HG03103 (cell line): ENCODE results near the gene RBPJ.
"Not testable (repeated sequence)": the region's sequence is repeated elsewhere in the genome, so short reads cannot be mapped to it uniquely, and the experiment has no call there.

Experiments used
- ATAC-seq: cut with Tn5 transposase; IDR thresholded peaks from one replicate; pipeline ENCODE4 v1.9.1; 2021; ENCODE audit warnings: low read depth; ENCODE audit not compliant: unreplicated experiment

The RBPJ gene

DNA sequence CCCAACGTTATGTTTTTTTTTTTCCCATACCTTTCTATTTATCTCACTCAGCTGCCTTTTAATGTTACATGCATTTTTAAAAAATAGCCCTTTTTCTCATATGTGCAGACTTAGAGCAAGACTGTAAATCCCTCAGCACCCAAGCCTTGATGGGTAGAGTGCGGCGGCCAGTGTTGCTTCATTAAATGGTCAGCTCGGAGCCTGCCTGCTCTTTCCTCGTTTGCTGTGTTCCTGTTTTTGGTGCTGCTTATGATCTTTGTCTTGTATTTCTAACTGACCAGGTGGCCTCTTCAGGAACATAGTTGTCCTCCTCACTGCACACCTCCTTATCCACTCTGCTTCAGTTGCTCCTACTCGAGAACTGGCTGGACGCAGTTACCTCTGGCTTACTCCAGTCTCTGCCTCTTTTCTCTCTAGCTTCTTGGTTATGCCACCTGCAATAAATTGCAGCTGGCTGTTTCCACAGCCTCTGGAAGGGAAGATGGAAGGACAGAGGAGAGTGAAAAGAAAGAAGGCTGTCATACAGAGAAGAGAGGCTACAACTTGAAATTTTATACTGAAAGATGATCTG is 10.7 kb downstream of the RBPJ start:
- ATAC-seq, result no peak

- ATAC-seq, result no peak
Observed at GRCh38 chr4:26334366-26334765, 13.6 kb downstream of the RBPJ start.

DNA sequence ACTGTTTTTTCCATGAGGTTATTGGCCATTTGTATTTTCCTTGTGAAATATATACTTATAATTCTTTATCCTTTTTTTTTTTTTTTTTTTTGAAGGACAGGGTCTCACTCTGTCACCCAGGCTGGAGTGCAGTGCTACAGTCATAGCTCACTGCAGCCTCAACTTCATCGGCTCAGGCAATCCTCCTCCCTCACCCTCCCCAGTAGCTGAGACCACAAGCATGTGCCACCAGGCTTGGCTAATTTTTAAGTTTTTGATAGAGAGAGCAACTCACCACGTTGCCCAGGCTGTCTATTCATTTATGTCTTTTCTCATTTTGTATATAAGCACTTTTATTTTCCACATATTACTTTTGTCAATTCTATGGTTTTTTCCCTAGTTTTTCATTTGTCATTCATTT is 16.8 kb downstream of the RBPJ start:
- no peak for ATAC-seq

GRCh38 chr4:26342328-26343037 is 21.7 kb downstream of the RBPJ start:
- ATAC-seq, result no peak

DNA sequence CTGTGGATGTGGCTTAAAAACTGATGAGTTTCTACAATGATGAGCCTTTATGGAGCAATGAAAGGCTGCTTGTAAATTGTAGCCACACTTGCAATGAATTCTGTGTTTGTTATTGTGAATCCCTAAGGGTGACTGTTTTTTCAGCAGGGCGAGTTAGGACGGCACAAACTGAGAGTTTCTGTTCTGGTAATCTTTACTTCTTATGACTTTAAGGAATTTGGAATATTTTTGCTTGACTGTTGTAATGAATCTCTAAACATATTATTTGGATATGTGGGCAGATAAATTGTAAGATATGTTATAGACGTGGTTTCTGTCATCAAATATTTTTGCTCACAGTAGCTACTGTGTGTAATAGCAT is 22.2 kb downstream of the RBPJ start:
- ATAC-seq, result no peak

DNA sequence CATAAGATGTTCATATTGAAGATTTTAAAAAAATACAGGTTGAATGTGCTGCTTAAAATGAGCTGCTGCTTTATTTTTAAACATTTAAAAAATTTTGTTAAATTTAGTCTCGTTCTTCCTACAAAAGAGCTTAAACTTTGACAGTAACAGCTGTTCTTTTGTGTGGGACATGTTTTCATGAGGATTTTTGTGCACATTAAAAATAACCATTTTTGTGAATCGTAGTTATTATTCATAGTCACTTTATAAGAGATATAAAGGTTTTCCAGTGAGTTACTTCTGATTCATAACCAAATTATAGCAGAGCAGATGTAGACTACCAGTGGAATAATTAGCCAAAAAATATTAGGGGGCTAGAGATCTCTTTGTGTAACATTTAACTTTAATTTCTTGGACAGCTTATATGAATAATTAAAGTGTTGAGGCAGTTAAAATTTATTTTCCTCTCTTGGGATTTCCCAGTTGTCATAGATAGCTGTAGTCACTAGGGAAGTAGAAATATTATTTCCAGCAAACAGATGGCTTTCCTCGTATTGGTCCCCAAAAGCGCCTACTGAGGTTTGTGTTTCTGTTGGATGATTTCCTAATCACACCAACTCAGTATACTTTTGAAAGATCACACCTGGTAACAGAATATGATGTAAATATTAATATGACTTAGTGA is 24.2 kb downstream of the RBPJ start:
- no peak for ATAC-seq

- no peak for ATAC-seq
Observed at GRCh38 chr4:26345565-26345938, 24.7 kb downstream of the RBPJ start.

GRCh38 chr4:26346203-26346620 is 25.4 kb downstream of the RBPJ start:
- no peak for ATAC-seq

- no peak for ATAC-seq
Observed at GRCh38 chr4:26349496-26349895, 28.7 kb downstream of the RBPJ start.

DNA sequence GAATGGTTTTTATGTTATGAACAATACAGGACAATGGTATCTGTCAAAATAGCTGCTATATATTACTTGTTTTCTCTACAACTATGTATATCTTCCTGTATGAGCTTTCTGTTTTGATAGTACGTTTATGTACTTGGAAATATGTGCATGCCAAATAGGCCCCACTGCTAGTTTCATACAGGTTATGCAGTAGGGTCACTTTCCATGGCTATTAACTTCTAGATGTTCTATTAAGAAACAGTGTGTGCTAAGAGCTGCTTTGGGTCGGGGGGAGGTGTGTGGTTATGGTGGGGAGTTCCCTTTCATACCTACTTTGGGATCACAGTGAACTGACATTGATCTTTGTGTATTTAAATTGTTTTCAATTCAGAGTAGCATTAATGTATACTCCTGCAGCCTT is 30.9 kb downstream of the RBPJ start:
- ATAC-seq, result no peak

DNA sequence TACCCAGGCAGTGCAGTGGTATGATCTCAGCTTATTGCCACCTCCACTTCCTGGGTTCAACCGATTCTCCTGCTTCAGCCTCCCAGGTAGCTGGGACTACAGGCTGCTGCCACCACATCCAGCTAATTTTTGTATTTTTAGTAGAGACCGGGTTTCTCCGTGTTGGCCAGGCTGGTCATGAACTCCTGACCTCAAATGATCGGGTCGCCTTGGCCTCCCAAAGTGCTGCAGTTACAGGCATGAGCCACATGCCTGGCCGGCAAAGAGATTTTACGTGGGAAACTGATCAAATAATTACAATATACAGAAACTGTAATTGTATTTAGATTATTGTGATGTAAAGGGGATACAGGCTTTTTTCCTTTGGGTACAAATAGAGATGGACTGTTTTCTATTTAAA is 33.7 kb downstream of the RBPJ start:
- ATAC-seq, result no peak

- no peak for ATAC-seq
Observed at GRCh38 chr4:26355392-26356052, 34.7 kb downstream of the RBPJ start.

- ATAC-seq, result peak; percentile 62
Observed at GRCh38 chr4:26356081-26356501, 35.3 kb downstream of the RBPJ start.

DNA sequence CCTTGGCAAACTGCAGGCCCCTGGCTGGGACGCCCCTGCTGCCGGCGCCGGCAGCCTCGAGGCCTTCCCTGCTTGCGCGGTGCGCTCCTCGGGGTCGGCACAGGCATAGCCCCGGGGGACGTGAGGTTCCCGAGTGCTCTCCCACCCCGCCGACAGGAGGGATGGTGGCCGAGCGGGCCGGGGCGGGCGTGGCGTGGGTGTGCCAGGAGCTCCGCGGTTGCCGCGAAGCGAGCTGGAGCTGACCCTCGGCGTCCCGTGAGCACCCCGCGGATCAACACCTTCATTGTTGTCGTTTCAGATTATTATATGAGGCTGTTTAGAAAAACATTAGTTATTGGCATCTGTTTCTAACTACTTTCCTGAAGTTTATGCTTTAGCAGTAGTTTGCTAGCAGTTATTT is 38.7 kb downstream of the RBPJ start:
- ATAC-seq, result not testable (repeated sequence)

- no peak for ATAC-seq
Observed at GRCh38 chr4:26360273-26360672, 39.5 kb downstream of the RBPJ start.

- ATAC-seq, result no peak
Observed at GRCh38 chr4:26360864-26361263, 40.0 kb downstream of the RBPJ start.

DNA sequence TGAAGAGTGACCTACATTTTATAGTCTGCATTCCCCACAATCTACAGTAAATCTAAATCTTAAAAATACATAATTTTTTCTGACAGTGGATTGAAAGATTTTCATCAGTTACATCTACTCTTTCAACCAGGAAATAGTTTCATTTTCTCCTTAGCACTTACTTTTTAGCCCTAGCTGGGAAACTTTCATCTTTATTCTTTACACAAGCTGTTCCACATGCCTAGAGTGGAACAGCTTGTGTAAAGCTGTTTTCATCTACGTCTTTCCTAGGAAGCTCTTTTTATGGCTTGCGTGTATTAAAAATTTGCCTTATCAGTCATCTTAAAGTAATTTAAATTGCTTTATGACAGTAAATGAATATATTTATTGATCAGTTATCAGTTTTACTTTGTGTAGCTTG is 40.5 kb downstream of the RBPJ start:
- ATAC-seq, result no peak

GRCh38 chr4:26362745-26363439 is 42.1 kb downstream of the RBPJ start:
- no peak for ATAC-seq

GRCh38 chr4:26365537-26366150 is 44.8 kb downstream of the RBPJ start:
- ATAC-seq, result peak; percentile 47

DNA sequence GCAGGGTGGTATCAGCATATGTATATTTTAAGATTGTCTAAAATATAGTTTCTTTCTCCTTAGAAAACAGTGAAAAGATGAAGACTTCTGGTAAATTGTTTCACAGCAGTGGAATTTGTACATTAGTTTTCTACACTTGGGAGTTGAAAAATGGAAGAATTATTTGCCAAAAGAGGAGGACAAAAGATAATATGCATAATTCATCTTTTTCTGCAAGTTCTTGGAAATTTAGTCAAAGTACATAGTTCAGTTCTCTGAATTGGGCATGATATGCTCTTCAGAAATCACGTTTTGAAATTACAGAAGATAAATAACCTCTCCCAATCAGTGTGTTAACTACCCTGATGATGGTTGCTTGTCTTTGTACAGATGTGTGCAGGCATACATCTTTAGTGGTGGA is 47.0 kb downstream of the RBPJ start:
- ATAC-seq, result no peak

- no peak for ATAC-seq
Observed at GRCh38 chr4:26368685-26369084, 47.9 kb downstream of the RBPJ start.
